ENCODE results near the gene TPD52L1. TPM values are rescaled to one million over a fixed set of nuclear protein-coding genes. Genes with fewer than 3 reads are reported as not detected.

TPD52L1 gene
- total RNA-seq, 2 experiments from 2014 or later = 0.52 to 1.1 TPM

DNA sequence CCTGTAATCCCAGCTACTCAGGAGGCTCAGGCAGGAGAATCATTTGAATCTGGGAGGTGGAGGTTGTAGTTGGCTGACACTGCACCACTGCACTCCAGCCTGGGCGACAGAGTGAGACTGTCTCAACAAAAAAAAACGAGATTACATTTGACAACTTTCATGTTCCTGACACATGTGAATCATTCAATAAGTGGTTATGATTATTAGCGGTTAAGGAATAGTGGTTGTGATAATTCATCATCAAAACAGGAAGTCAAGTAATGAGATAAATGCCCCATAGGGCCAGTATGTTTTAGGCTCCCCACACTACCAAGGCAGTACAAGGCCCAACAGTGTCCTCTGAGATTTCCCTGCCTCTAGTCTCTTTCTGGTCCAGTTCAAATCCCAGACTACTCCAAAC is 145.7 kb downstream of the TPD52L1 start:
- H3K27me3 Mint-ChIP-seq = no peaks in the 10 kb centered on the region
- intact Hi-C loops (cut with micrococcal nuclease) = no loop called here
- CTCF ChIA-PET = interaction anchor here (1.7 kb wide), 1 partner anchor 454 kb away, joined by 4 read pairs; no protein-coding TSS in a partner anchor
- peak; percentile 22 for ATAC-seq
- H3K9me3 Mint-ChIP-seq = peaks cover 1% of the 10 kb centered on the region
- POLR2A ChIA-PET = no interaction called here
- TF ChIP-seq, protein P1, sequence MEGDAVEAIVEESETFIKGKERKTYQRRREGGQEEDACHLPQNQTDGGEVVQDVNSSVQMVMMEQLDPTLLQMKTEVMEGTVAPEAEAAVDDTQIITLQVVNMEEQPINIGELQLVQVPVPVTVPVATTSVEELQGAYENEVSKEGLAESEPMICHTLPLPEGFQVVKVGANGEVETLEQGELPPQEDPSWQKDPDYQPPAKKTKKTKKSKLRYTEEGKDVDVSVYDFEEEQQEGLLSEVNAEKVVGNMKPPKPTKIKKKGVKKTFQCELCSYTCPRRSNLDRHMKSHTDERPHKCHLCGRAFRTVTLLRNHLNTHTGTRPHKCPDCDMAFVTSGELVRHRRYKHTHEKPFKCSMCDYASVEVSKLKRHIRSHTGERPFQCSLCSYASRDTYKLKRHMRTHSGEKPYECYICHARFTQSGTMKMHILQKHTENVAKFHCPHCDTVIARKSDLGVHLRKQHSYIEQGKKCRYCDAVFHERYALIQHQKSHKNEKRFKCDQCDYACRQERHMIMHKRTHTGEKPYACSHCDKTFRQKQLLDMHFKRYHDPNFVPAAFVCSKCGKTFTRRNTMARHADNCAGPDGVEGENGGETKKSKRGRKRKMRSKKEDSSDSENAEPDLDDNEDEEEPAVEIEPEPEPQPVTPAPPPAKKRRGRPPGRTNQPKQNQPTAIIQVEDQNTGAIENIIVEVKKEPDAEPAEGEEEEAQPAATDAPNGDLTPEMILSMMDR (IDR thresholded peaks at IDR 0.05) = no peak
- H3K4me3 Mint-ChIP-seq = peak overlapping the region; percentile 89
- DNase-seq = no peak
- peaks cover 63% of the 10 kb centered on the region for H3K4me1 Mint-ChIP-seq (ENCODE audit: low read depth)
- peak overlapping the region; percentile 92 for H3K27ac Mint-ChIP-seq
- peaks cover 57% of the 10 kb centered on the region for H3K36me3 Mint-ChIP-seq (ENCODE audit: low read depth)

GRCh38 chr6:125300992-125301434 is 147.4 kb downstream of the TPD52L1 start:
- DNase-seq (no peak), ATAC-seq (no peak)
- Mint-ChIP-seq H3K27ac (peak overlapping the region; percentile 92), H3K9me3 (peaks cover 1% of the 10 kb centered on the region), H3K27me3 (no peaks in the 10 kb centered on the region), H3K4me1 (ENCODE audit: low read depth) (peaks cover 50% of the 10 kb centered on the region), H3K36me3 (ENCODE audit: low read depth) (peaks cover 43% of the 10 kb centered on the region), H3K4me3 (peak overlapping the region; percentile 89)
- intact Hi-C loops (cut with micrococcal nuclease) = no loop called here
- CTCF ChIA-PET = interaction anchor here (1.2 to 5.6 kb wide), 4 partner anchors 12 to 655 kb away, joined by 3 to 32 read pairs (median 4); no protein-coding TSS in a partner anchor
- TF ChIP-seq, protein P1 (IDR thresholded peaks at IDR 0.05) = no peak
- POLR2A ChIA-PET = interaction anchor here (1.0 to 2.8 kb wide), 7 partner anchors 8 to 685 kb away, joined by 3 to 12 read pairs (median 4); partner anchors contain the start of gene TRMT11

DNA sequence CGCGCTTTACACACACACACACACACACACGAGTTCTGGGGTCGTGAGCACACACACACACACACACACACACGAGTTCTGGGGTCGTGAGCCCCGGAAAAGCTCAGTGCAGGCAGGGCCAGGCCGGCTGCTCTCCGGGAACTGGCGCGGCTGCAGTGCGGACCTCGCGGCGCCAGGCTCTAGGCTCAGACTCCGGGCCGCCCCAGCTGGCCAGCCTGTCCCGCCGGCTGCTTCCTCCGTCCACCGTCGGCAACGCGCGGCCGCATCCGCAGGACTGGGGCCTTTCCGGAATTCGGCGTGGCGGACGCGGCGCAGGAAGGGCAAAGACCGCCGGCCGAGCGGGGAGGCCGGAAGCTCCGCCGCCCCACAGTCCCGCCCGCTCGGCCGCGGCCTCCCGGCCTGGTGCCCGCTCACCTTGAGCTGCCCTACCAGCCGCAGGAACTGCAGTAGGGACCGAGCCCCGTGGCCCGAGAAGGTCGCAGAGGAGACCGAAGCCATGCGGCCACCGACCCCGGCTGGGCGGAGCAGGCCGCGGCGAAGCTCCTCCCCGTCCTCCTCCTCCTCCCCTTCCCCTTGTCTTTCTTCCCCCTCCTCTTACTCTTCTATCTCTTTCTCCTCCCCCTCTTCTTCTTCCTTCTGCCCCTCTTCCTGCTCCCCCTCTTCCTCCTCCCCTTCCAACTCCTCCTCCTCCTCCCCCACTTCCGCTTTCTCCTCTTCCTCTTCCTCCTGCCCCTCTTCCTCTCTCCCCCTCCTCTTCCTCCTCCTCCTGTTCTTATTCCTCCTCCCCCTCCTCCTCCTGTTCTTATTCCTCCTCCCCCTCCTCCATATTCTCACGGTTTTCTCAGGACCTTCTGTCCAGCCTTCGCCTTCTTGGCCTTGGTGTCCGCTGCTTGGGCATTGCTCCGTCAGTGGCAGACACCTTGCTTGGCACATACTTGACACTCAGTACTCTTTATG is 148.1 kb downstream of the TPD52L1 start, which contains the start of gene HDDC2:
HDDC2 (minus strand) TSS at position 533 of the 957 bp plus-strand sequence; CDS start at position 498, 35 bp downstream.
- Mint-ChIP-seq H3K36me3 (ENCODE audit: low read depth) (peaks cover 36% of the 10 kb centered on the region), H3K27me3 (no peaks in the 10 kb centered on the region), H3K4me3 (peak within 1 kb of the TSS; percentile 89), H3K27ac (peak within 1 kb of the TSS; percentile 92), H3K4me1 (ENCODE audit: low read depth) (peaks cover 44% of the 10 kb centered on the region), H3K9me3 (peaks cover 1% of the 10 kb centered on the region)
- POLR2A ChIA-PET = interaction anchor here (0.7 to 2.8 kb wide), 11 partner anchors 9 to 685 kb away, joined by 3 to 12 read pairs (median 3); partner anchors contain the start of gene TRMT11
- intact Hi-C loops (cut with micrococcal nuclease) = no loop called here
- DNase-seq = peak; percentile 47
- CTCF ChIA-PET = interaction anchor here (0.7 to 5.6 kb wide), 7 partner anchors 11 to 654 kb away, joined by 3 to 32 read pairs (median 4); no protein-coding TSS in a partner anchor
- TF ChIP-seq, protein P1 (IDR thresholded peaks at IDR 0.05) = no peak
- ATAC-seq = peak; percentile 76

- no peak for DNase-seq
- Mint-ChIP-seq H3K36me3 (ENCODE audit: low read depth) (peaks cover 26% of the 10 kb centered on the region), H3K27ac (peak overlapping the region; percentile 90), H3K9me3 (peaks cover 1% of the 10 kb centered on the region), H3K27me3 (no peaks in the 10 kb centered on the region), H3K4me3 (peak overlapping the region; percentile 89), H3K4me1 (ENCODE audit: low read depth) (peaks cover 39% of the 10 kb centered on the region)
- ChIA-PET CTCF (interaction anchor here (0.7 to 5.6 kb wide), 3 partner anchors 10 to 445 kb away, joined by 4 to 32 read pairs (median 4); no protein-coding TSS in a partner anchor), POLR2A (interaction anchor here (0.8 to 2.8 kb wide), 6 partner anchors 8 to 683 kb away, joined by 3 to 12 read pairs (median 6); partner anchors contain the start of gene TRMT11)
- intact Hi-C loops (cut with micrococcal nuclease) = no loop called here
- TF ChIP-seq, protein P1 (IDR thresholded peaks at IDR 0.05) = no peak
- ATAC-seq = peak; percentile 13
Measured at GRCh38 chr6:125302840-125303511, 149.4 kb downstream of the TPD52L1 start.

Data from activated CD8-positive, alpha-beta T cell treated with anti-CD3 and anti-CD28 coated beads for 36 hours (primary cell).